ENCODE results near the gene RRAGC. TPM values are rescaled to one million over a fixed set of nuclear protein-coding genes. Genes with fewer than 3 reads are reported as not detected.

Gene RRAGC
- total and polyA plus RNA-seq, 2 of the 13 experiments (the other 11 are each of a cell fraction or from before 2014, with no cell fraction given), result 7.6 to 8.0 TPM

DNA sequence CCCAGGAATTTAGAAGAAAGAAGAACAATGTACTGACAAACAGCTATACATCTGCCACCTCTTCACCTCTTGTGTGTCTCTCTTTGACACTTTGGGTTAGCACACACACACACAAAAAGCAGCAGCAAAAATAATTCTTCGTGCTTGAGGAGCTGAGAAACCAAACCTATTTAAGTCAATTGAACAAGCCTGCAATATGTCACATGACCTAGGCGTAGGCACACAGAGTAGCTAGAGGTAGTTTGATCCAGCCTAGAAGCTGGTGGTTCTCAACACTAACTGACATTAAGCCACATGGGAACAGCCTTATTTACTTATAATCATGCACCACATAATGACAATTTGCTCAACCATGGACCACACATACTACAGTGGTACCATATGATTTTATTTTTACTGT lies 32.3 kb downstream of the RRAGC start:
- Histone ChIP-seq H3K36me3 (replicated peaks in 1 of 2; ENCODE audit: control insufficient read depth in 1 of 2, insufficient read depth in 2 of 2, low read length in 2 of 2) (no peaks in the 10 kb centered on the region), H3K9ac (ENCODE audit: insufficient read depth, low read depth, low read length) (no peak overlapping the region), H3K27me3 (ENCODE audit: control insufficient read depth in 1 of 2, insufficient read depth in 2 of 2, low read length in 2 of 2) (peaks cover 3 to 47% of the 10 kb centered on the region in 2 experiments; a peak in 4 of 5 replicates), H3K4me2 (ENCODE audit: low read depth, low read length) (no peak overlapping the region), H3K27ac (ENCODE audit: extremely low read length, insufficient read depth, low read length) (no peak overlapping the region), H3K9me3 (ENCODE audit: low read length) (no peaks in the 10 kb centered on the region), H4K20me1 (ENCODE audit: insufficient read depth, low read length) (no peaks in the 10 kb centered on the region), H3K79me2 (ENCODE audit: insufficient read depth, low read length) (no peaks in the 10 kb centered on the region), H3K4me1 (ENCODE audit: insufficient read depth, low read length) (no peaks in the 10 kb centered on the region), H3K4me3 (replicated peaks in 1 of 3; ENCODE audit: insufficient read depth in 1 of 3, low read depth in 2 of 3, low read length in 3 of 3) (no peak overlapping the region), H2AFZ (ENCODE audit: low read length) (no peak overlapping the region)
- ChIA-PET POLR2A (no interaction called here), CTCF (ENCODE audit: low intra/inter-chr PET ratio, low total read pairs) (no interaction called here)
- in situ Hi-C loops (cut with HindIII; ENCODE audit: extremely low pct_ligation_motif_present, low pct_unique_long_range_greater_than_20kb) (no loop called here), intact Hi-C loops (cut with micrococcal nuclease; ENCODE audit: unreplicated experiment) (no loop called here)
- ATAC-seq (no peak), DNase-seq (ENCODE audit: low spot score) (no peak), FAIRE-seq (no peak)
- BruUV-seq (replicated peaks), result no TSS peak
- 14% methylated on average over 2 of the region's 2 CpGs for WGBS (ENCODE audit: low lambda C conversion rate)
- TF ChIP-seq AKNA (CRISPR knock-in tag; IDR thresholded peaks at IDR 0.05; ENCODE audit: borderline replicate concordance) (no peak), TP53 (CRISPR knock-in tag; conservative IDR thresholded peaks at IDR 0.05) (no peak), TARDBP (CRISPR knock-in tag; IDR thresholded peaks at IDR 0.05) (no peak), ZNF710 (CRISPR knock-in tag; IDR thresholded peaks at IDR 0.05; ENCODE audit: borderline replicate concordance) (no peak), ZNF235 (CRISPR knock-in tag; IDR thresholded peaks at IDR 0.05; ENCODE audit: borderline replicate concordance) (no peak), ZNF260 (CRISPR knock-in tag; IDR thresholded peaks at IDR 0.05; ENCODE audit: borderline replicate concordance, low read depth) (no peak), TBX3 (IDR thresholded peaks at IDR 0.05; ENCODE audit: borderline replicate concordance) (no peak), ZNF670 (CRISPR knock-in tag; IDR thresholded peaks at IDR 0.05; ENCODE audit: borderline replicate concordance) (no peak), NCOR1 (IDR thresholded peaks at IDR 0.05; ENCODE audit: borderline replicate concordance, low read length) (no peak), MTERF4 (CRISPR knock-in tag; IDR thresholded peaks at IDR 0.05) (no peak), SNAI1 (CRISPR knock-in tag; IDR thresholded peaks at IDR 0.05; ENCODE audit: borderline replicate concordance) (no peak), ZNF891 (CRISPR knock-in tag; IDR thresholded peaks at IDR 0.05) (no peak)
- TF ChIP-seq, protein P1, sequence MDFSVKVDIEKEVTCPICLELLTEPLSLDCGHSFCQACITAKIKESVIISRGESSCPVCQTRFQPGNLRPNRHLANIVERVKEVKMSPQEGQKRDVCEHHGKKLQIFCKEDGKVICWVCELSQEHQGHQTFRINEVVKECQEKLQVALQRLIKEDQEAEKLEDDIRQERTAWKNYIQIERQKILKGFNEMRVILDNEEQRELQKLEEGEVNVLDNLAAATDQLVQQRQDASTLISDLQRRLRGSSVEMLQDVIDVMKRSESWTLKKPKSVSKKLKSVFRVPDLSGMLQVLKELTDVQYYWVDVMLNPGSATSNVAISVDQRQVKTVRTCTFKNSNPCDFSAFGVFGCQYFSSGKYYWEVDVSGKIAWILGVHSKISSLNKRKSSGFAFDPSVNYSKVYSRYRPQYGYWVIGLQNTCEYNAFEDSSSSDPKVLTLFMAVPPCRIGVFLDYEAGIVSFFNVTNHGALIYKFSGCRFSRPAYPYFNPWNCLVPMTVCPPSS (IDR thresholded peaks at IDR 0.05), result no peak
